Mesendoderm (in vitro differentiated cells): Measurements from ENCODE around the gene GABRR1.
"Not testable (repeated sequence)": the region's sequence is repeated elsewhere in the genome, so short reads cannot be mapped to it uniquely, and the experiment has no call there.

Experiments
- DNase-seq: peaks from one replicate; pipeline ENCODE4 v3.0.0; 2013
- H2AK5ac ChIP-seq: 2 replicates; pipeline ENCODE4 v1.6.1; 2013; ENCODE audit warnings: low read length, inconsistent platforms
- H2BK120ac ChIP-seq: 2 replicates; pipeline ENCODE4 v1.6.1; 2013; ENCODE audit warnings: low read depth, mild to moderate bottlenecking, low read length, moderate library complexity, mixed read lengths
- H2BK15ac ChIP-seq: replicated peaks from 2 replicates; pipeline ENCODE4 v1.6.1; 2013; ENCODE audit warnings: low read depth, mild to moderate bottlenecking, moderate library complexity
- H2BK5ac ChIP-seq: 2 replicates; pipeline ENCODE4 v1.6.1; 2013; ENCODE audit warnings: low read length, inconsistent platforms
- H3K18ac ChIP-seq: 2 replicates; pipeline ENCODE4 v1.6.1; 2013; ENCODE audit warnings: mild to moderate bottlenecking, low read length, mixed read lengths
- H3K23ac ChIP-seq: one replicate; pipeline ENCODE4 v1.6.1; 2013; ENCODE audit warnings: low read length
- H3K27ac ChIP-seq: 2 replicates; pipeline ENCODE4 v1.5.1; 2013; ENCODE audit warnings: low read depth, mild to moderate bottlenecking, inconsistent platforms, low read length, moderate library complexity
- H3K27me3 ChIP-seq: 2 replicates; pipeline ENCODE4 v1.6.1; 2013; ENCODE audit warnings: low read length, control low read depth, mild to moderate bottlenecking, inconsistent platforms; ENCODE audit not compliant: insufficient read depth, poor library complexity
- H3K36me3 ChIP-seq: 2 replicates; pipeline ENCODE4 v1.6.1; 2013; ENCODE audit warnings: low read length, inconsistent platforms; ENCODE audit not compliant: control insufficient read depth, insufficient read depth
- H3K4ac ChIP-seq: one replicate; pipeline ENCODE4 v1.6.1; 2013; ENCODE audit warnings: low read depth, mild to moderate bottlenecking, low read length, moderate library complexity
- H3K4me1 ChIP-seq: 2 replicates; pipeline ENCODE4 v1.6.1; 2013; ENCODE audit warnings: low read depth, low read length, inconsistent platforms; ENCODE audit not compliant: control insufficient read depth
- H3K4me2 ChIP-seq: 2 replicates; pipeline ENCODE4 v1.6.1; 2013; ENCODE audit warnings: low read length
- H3K4me3 ChIP-seq: 2 replicates; pipeline ENCODE4 v1.5.1; 2013; ENCODE audit warnings: mild to moderate bottlenecking, low read length
- H3K56ac ChIP-seq: one replicate; pipeline ENCODE4 v1.6.1; 2013; ENCODE audit warnings: low read length
- H3K79me1 ChIP-seq: 2 replicates; pipeline ENCODE4 v1.6.1; 2013; ENCODE audit warnings: low read length, inconsistent platforms
- H3K79me2 ChIP-seq: 2 replicates; pipeline ENCODE4 v1.6.1; 2013; ENCODE audit warnings: mild to moderate bottlenecking, low read length; ENCODE audit not compliant: control insufficient read depth, insufficient read depth
- H3K9ac ChIP-seq: 2 replicates; pipeline ENCODE4 v1.6.1; 2013; ENCODE audit warnings: low read length, inconsistent platforms
- H4K5ac ChIP-seq: one replicate; pipeline ENCODE4 v1.6.1; 2013; ENCODE audit warnings: low read length
- H4K8ac ChIP-seq: one replicate; pipeline ENCODE4 v1.6.1; 2013; ENCODE audit warnings: low read depth, mild to moderate bottlenecking, control low read depth, low read length, moderate library complexity
- WGBS: extraction: QIAGEN DNeasy Blood & Tissue Kit; methylation state at CpG from one replicate; pipeline ENCODE4 v1.1.7; 2013; ENCODE audit warnings: low lambda C conversion rate, missing lambda C conversion rate; ENCODE audit not compliant: insufficient coverage; ENCODE audit errors: extremely low coverage; 5-methylcytosine and 5-hydroxymethylcytosine counted together

GABRR1 gene

DNA sequence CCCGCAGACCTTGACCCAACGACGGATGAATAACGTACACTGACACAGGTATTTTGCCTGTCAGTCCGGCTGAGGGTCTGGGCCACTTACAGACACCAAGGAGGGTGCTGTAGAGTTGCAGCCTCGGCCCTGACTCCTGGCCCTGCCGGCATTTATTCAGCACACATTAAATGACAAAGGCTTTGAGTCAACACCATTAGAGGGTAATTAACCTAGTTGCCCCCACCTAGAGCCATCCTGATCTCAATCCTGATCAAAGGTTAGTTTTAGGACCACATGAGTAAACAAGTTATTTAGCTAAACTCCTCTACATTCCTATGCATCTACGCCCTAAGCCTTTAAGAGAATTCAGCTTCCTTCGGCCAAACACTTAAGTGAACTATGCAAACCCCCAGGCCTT is 83.2 kb downstream of the GABRR1 start:
- Histone ChIP-seq H3K56ac (no peak overlapping the region), H3K36me3 (no peaks in the 10 kb centered on the region), H3K27ac (no peak overlapping the region), H2BK15ac (no peak overlapping the region), H3K18ac (no peak overlapping the region), H2AK5ac (no peak overlapping the region), H2BK5ac (no peak overlapping the region), H3K79me1 (no peaks in the 10 kb centered on the region), H3K4ac (no peak overlapping the region), H4K5ac (no peak overlapping the region), H3K4me3 (no peak overlapping the region), H3K23ac (no peak overlapping the region), H3K4me2 (no peak overlapping the region), H3K9ac (no peak overlapping the region), H2BK120ac (no peak overlapping the region), H4K8ac (no peak overlapping the region), H3K79me2 (no peaks in the 10 kb centered on the region), H3K27me3 (no peaks in the 10 kb centered on the region), H3K4me1 (no peaks in the 10 kb centered on the region)
- DNase-seq = peak; percentile 43
- no CpG with 5 or more reads among the region's 9 CpGs for WGBS

DNA sequence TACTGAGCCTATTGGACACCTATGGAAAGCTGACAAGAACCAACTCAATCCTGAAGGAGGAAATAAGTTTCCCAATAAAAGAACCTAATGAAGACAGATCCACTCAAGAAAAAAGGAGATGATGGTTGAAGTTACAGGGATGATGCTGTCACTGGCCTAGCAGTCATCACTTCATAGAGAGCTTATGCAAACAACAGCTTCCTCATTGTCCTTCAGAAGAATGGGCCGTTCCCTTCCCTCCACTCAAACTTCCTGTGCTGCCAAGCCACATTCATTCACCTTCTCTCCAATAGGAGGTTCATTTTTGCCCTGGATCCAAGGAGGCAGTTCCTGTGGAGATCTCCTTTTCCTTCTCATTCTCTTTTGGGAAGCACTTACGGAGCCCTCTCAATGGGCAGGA is 85.1 kb downstream of the GABRR1 start:
- Histone ChIP-seq H3K79me1 (no peaks in the 10 kb centered on the region), H2BK120ac (no peak overlapping the region), H4K5ac (no peak overlapping the region), H3K4me1 (no peaks in the 10 kb centered on the region), H3K79me2 (no peaks in the 10 kb centered on the region), H3K4ac (no peak overlapping the region), H3K4me3 (no peak overlapping the region), H3K27me3 (no peaks in the 10 kb centered on the region), H3K18ac (no peak overlapping the region), H3K56ac (no peak overlapping the region), H3K27ac (no peak overlapping the region), H2AK5ac (no peak overlapping the region), H3K4me2 (no peak overlapping the region), H3K23ac (no peak overlapping the region), H4K8ac (no peak overlapping the region), H3K36me3 (no peaks in the 10 kb centered on the region), H2BK5ac (no peak overlapping the region), H3K9ac (no peak overlapping the region), H2BK15ac (no peak overlapping the region)
- no peak for DNase-seq
- no CpG with 5 or more reads among the region's 2 CpGs for WGBS

DNA sequence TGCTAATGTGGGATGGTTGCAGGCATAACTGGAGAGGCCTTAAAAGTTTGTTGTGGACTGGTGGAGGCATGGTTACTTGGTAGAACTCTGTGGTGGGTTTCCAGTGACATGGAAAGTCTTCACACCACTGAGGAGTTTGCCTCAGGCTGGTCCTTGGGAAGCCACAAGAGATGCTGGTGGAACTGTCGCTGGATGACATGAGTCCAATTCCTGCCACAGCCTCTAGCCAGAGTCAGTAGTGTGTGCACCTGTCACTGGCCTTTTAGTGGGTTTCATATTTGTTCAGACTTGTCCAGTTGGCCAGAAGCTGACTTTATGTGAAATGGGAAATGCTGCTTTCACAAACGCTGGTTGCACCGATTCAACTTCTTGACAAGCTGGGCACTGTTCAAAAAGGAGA is 85.6 kb downstream of the GABRR1 start:
- no peak overlapping the region for H3K27ac ChIP-seq
- no peak overlapping the region for H3K56ac ChIP-seq
- no peak overlapping the region for H3K23ac ChIP-seq
- no peak overlapping the region for H3K4me3 ChIP-seq
- H2AK5ac ChIP-seq = no peak overlapping the region
- H3K4ac ChIP-seq = no peak overlapping the region
- no peak overlapping the region for H3K9ac ChIP-seq
- H2BK120ac ChIP-seq = no peak overlapping the region
- no peak overlapping the region for H4K8ac ChIP-seq
- H3K18ac ChIP-seq = no peak overlapping the region
- DNase-seq = no peak
- H3K4me1 ChIP-seq = no peaks in the 10 kb centered on the region
- H3K4me2 ChIP-seq = no peak overlapping the region
- no CpG with 5 or more reads among the region's 3 CpGs for WGBS
- H3K36me3 ChIP-seq = no peaks in the 10 kb centered on the region
- no peak overlapping the region for H2BK15ac ChIP-seq
- H3K79me2 ChIP-seq = no peaks in the 10 kb centered on the region
- H2BK5ac ChIP-seq = no peak overlapping the region
- H3K27me3 ChIP-seq = no peaks in the 10 kb centered on the region
- H3K79me1 ChIP-seq = no peaks in the 10 kb centered on the region
- H4K5ac ChIP-seq = no peak overlapping the region

DNA sequence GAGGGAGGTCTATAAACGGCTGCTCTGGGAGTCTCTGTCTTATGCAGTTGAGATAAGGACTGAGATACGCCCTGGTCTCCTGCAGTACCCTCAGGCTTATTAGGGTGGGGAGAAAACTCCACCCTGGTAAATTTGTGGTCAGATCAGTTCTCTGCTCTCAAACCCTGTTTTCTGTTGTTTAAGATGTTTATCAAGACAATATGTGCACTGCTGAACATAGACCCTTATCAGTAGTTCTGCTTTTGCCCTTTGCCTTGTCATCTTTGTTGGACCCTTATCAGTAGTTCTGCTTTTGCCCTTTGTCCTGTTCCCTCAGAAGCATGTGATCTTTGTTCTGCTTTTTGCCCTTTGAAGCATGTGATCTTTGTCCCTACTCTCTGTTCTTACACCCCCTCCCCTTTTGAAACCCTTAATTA is 88.9 kb downstream of the GABRR1 start:
- not testable (repeated sequence) for H3K9ac ChIP-seq, H3K79me2 ChIP-seq, H3K23ac ChIP-seq, H4K5ac ChIP-seq, H3K27me3 ChIP-seq, H3K36me3 ChIP-seq, H4K8ac ChIP-seq, H3K56ac ChIP-seq, H2BK5ac ChIP-seq, H2BK15ac ChIP-seq, H3K4me3 ChIP-seq, H3K4me2 ChIP-seq, H2BK120ac ChIP-seq, H2AK5ac ChIP-seq, DNase-seq, H3K79me1 ChIP-seq, H3K27ac ChIP-seq, H3K4ac ChIP-seq, H3K4me1 ChIP-seq, H3K18ac ChIP-seq
- no CpG with 5 or more reads among the region's 2 CpGs for WGBS
